GM06990 (cell line): ENCODE data around the gene MET.

ENCODE experiments used
- DNase-seq: peaks from one replicate; pipeline ENCODE4 v3.0.0-alpha.2; 2011; ENCODE audit not compliant: insufficient read length; ENCODE audit errors: extremely low read depth
- H3K27me3 ChIP-seq: replicated peaks from 2 replicates; pipeline ENCODE4 v1.6.0; 2011; ENCODE audit warnings: low read length; ENCODE audit not compliant: control insufficient read depth, insufficient read depth
- H3K36me3 ChIP-seq: 2 replicates; pipeline ENCODE4 v1.5.1; 2011; ENCODE audit warnings: low read length; ENCODE audit not compliant: control insufficient read depth, insufficient read depth
- H3K4me3 ChIP-seq: replicated peaks from 2 replicates; pipeline ENCODE4 v1.5.1; 2011; ENCODE audit warnings: low read depth, mild to moderate bottlenecking, control low read depth, low read length
- CTCF ChIP-seq: IDR thresholded peaks from 2 replicates; pipeline ENCODE4 v1.5.1; 2011; ENCODE audit warnings: low read length, control low read depth, mild to moderate bottlenecking, inconsistent platforms; ENCODE audit not compliant: insufficient read depth, poor library complexity, severe bottlenecking

MET gene

DNA sequence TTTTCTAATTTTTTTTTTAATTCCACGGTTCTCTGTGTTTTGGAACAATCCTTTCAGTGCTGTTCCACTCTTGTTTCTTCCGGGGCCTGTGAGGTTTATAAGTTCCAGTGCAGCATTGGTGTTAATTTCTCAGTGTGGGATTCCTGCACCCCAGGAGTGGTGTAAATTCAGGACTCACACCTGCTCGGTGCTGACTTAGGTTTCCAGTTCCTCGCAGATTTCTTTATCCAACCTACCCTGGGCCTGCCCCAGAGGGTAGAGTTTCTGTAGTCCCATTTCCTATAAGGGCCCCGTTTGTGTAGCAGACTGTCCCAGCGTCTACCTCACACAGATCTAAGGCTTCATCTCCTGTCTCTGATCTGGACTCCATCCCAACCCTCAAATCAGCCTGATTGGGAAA is 27.4 kb upstream of the MET start:
- H3K36me3 ChIP-seq, result no peaks in the 10 kb centered on the region
- DNase-seq, result no peak
- H3K4me3 ChIP-seq, result no peak overlapping the region
- H3K27me3 ChIP-seq, result no peaks in the 10 kb centered on the region; the same call in 1 of the 2 replicates
- TF ChIP-seq CTCF, result no peak

GRCh38 chr7:116647290-116647689 is 24.7 kb upstream of the MET start:
- no peaks in the 10 kb centered on the region; the same call in 1 of the 2 replicates for H3K27me3 ChIP-seq
- no peak for DNase-seq
- H3K36me3 ChIP-seq, result no peaks in the 10 kb centered on the region
- H3K4me3 ChIP-seq, result no peak overlapping the region
- no peak for TF ChIP-seq CTCF

GRCh38 chr7:116647861-116648260 is 24.1 kb upstream of the MET start:
- no peak for TF ChIP-seq CTCF
- DNase-seq, result no peak

GRCh38 chr7:116650436-116650835 is 21.6 kb upstream of the MET start:
- no peak for TF ChIP-seq CTCF
- no peaks in the 10 kb centered on the region; the same call in 1 of the 2 replicates for H3K27me3 ChIP-seq
- DNase-seq, result no peak
- no peaks in the 10 kb centered on the region for H3K36me3 ChIP-seq
- no peak overlapping the region for H3K4me3 ChIP-seq

More at GRCh38 chr7:116647861-116648260, 24.1 kb upstream of the MET start:
- no peaks in the 10 kb centered on the region for H3K36me3 ChIP-seq
- H3K27me3 ChIP-seq, result no peaks in the 10 kb centered on the region; the same call in 1 of the 2 replicates
- no peak overlapping the region for H3K4me3 ChIP-seq

GRCh38 chr7:116652793-116653192 is 19.2 kb upstream of the MET start:
- no peak overlapping the region for H3K4me3 ChIP-seq
- no peak for DNase-seq
- no peak for TF ChIP-seq CTCF
- no peaks in the 10 kb centered on the region for H3K36me3 ChIP-seq
- no peaks in the 10 kb centered on the region for H3K27me3 ChIP-seq

GRCh38 chr7:116653204-116653603 is 18.8 kb upstream of the MET start:
- H3K27me3 ChIP-seq, result no peaks in the 10 kb centered on the region
- H3K4me3 ChIP-seq, result no peak overlapping the region
- H3K36me3 ChIP-seq, result no peaks in the 10 kb centered on the region
- TF ChIP-seq CTCF, result no peak
- no peak for DNase-seq
